HG02678 (cell line): ENCODE data around the gene STPG3.

Source experiments
- ATAC-seq: cut with Tn5 transposase; IDR thresholded peaks from one replicate; pipeline ENCODE4 v1.9.1; 2021; ENCODE audit warnings: mild to moderate bottlenecking, moderate library complexity; ENCODE audit not compliant: unreplicated experiment

Gene STPG3

DNA sequence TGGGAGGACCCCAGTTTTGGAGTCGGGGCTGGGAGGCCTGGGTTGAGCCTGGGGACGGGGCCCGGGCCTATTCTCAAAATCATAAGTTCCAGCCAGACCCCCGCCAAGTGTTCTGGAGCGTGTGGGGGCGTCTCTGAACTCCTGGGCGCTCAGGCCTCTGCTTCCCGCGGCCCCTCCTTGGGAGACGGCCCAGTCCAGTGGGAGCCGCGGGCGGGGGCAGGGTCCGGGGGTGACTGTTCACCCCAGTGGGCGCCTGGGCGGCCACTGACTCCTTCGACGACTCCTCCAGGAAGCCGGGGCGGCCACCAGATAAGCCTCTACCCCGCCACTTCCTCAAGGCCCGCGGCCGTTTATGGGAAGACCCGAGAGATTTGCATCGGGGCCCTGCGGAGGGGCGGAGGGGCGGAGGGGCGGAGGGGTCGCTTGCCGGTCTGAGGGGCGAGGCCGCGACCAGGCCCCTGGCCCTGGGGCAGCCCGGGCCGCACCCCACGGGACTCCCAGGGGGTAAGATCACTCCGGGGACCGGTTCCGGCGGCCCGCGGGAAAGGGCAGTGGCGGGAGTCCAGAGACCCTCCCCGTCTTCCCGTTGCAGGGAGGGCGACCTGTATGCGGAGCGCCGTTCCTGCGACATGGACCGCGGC, 27.1 kb downstream of the STPG3 start:
- peak; percentile 2 for ATAC-seq

- no peak for ATAC-seq
These were observed 27.9 kb downstream of the STPG3 start for GRCh38 chr9:137278721-137279711.

DNA sequence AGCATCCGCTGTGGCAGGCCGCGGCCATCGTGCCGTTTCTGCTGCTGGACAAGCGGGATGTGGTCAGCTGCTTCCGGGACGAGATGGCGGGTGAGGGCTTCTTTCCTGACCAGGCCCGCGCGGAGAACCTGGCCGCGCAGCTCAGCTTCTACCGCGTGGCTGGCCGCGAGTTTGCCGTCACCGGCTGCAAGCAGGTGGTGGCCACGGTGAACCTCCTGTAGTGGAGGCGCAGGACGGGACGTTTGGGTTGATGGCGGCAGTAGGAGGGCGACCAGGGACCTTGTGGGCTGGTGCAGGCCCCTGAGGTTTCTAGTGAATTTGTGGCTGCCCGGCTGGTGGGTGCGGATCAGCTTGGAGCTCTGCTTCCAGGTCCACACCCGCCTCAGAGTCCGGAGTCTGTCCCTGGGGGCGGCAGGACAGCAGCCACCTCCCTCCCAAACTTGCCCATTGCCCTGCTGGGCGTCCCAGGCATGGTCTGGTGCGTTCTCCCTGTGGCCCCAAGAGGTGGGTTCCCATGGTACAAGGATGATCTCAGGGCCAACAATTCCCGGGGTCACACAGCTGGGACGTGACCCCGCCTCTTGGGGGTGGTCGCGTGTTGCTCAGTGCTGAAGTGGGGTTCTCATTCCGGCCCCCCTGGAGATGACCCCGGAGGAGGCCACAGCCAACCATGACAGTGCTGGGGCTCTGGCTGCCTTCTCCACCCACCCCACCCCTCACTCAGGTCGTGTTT, 28.8 kb downstream of the STPG3 start:
- no peak for ATAC-seq

DNA sequence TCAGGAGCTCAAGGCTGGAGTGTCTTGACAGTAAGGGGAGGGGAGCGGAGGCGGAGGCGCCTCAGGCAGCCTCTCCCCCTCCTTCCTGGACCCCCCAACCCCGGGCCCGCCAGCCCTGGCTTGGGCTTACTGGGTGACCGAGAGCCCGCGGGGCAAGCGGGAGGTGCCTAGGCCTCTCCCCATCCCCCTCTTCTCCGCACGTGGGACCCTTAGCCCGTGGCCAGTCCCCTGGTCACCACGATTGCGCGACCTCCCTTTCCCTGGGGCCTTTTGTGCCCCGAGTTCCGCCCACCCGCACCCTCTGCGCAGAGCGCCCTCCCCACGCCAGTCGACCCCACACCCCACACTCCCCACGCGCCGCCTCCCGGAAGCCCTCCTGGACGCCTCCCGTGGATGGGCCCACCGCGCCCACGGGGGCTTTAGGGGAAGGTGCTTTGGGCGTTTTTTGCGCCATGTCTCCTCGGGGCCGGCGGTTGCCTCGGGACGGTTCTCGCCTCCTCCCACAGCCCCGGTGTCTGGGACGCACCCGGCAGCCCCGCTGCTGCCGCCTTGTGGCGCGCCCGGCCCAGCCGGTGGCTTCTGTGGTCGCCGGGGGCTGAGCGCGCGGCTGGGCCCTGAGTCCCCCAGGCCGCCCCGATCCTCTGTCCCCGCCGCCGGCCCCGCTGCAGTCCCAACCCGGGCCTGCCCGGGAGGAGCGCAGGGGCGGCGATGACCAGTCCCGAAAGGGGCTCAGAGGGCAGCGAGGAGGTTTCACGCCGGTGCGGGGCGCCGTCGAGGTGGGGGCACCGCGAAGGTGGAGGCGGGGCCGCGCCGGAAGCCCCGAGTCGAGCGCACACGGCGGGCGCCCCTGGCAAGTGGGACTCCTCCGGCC, 29.6 kb downstream of the STPG3 start:
- ATAC-seq, result no peak

GRCh38 chr9:137281345-137282116, 30.4 kb downstream of the STPG3 start:
- ATAC-seq, result no peak

DNA sequence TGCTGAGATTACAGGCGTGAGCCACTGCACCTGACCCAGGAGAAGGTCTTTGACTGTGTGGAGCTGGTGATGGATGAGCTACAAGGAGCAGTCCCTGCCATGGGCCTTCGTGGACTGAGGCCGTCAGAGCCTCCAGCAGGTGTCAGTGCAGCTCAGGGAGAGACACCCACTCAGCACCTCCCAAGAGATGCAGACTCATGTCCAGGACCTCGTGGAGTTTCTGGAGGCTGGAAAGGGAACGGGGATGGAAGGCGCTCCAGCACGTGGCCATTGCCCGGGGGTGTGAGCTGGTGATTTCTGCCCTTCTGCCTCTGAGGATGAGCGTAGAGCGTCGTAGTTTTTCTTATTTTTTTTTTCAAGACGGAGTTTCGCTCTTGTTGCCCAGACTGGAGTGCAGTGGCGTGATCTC, 35.9 kb downstream of the STPG3 start:
- ATAC-seq, result no peak

- ATAC-seq, result no peak
These were observed 42.0 kb downstream of the STPG3 start for GRCh38 chr9:137293094-137293481.

DNA sequence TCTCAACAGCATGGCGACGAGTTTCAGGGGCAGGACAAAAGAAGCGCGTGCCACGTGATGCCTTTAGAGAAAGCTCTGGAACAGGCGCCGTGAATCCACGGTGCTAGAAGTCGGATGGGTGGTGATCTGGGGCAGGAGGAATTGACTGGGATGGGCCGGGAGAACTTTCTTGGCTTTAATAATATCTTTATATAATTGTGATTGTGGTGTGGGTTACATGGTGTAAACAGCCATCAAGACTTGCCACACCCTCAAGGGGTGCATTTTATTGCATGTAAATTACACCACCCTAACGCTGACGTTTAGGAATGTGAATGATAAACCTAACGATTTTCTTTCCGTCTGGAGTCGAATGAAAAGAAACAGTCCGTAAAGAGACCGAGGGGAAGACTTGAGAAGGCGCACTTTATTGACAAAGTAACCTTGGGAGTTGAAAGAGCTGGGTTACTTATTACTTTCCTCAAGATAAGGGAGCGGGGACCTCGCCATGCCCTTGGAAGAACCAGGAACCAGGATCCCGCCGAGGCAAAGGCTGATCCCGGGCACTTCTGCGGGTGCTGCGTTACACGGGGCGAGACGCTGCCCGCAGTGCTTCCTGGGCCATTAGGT, 42.5 kb downstream of the STPG3 start:
- no peak for ATAC-seq

- no peak for ATAC-seq
These were observed 43.1 kb downstream of the STPG3 start for GRCh38 chr9:137294091-137294680.

DNA sequence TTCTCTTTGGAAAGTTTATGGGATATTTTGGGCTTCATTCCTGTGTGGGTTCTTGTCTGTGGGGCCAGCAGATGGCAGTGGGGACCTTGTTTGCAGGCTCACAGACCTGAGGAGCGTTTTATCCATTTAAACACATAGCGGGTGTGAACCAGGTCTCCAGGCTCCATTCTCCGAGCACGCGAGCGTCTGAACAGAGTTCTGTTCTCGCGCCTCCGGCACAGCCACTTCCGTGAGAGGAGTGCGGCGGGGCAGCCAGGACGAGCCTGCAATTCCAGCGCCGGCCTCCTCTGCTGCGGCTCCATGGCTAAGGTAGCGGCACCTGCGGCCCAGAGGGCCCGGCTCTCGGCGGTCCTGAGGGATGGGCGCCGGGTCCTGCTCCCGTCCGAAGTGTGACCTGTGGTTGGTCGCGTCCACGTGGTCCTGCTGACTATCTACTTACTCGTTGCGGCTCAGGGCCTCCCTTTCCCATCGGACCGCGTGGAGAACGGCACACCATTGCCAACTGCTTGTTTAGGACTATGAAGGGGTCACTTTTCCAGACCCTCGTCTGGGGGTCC, 43.7 kb downstream of the STPG3 start:
- no peak for ATAC-seq

DNA sequence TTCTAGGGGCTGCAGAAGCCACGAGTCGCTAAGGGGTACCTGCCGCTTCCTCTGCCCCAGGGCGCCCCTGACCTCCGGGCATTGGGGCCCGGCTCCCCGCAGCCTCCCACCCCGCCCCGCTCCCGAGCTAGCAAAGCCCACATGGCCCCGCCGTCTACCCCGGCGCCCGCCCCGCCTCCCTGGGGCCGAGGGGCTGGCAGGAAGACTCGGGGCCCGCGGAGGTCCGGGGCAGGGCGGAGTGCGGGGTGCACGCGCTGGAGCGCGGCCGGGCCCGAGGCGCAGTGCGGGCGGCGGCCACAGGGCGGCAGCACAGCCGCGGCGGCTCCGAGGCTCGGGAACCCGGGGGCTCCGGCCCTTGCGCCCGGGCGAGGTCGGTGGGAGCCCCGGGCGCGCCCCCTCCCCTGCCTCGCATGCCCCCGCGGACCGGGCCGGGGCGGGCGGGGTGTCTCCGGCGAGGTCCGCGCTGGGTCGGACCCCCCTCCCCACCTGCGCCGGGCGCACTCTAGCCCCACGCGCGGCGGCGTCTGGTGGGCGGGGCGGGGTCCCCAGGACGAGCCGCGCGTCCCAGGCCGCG, 44.2 kb downstream of the STPG3 start:
- ATAC-seq, result peak; percentile 51

- no peak for ATAC-seq
These were observed 45.0 kb downstream of the STPG3 start for GRCh38 chr9:137295849-137296669.

- ATAC-seq, result no peak
These were observed 45.9 kb downstream of the STPG3 start for GRCh38 chr9:137296670-137297664.

- ATAC-seq, result no peak
These were observed 46.9 kb downstream of the STPG3 start for GRCh38 chr9:137297966-137298365.

- ATAC-seq, result no peak
These were observed 47.5 kb downstream of the STPG3 start for GRCh38 chr9:137298401-137299202.
